H9 (cell line): ENCODE data around the gene LAMC3. TPM values are rescaled to one million over a fixed set of nuclear protein-coding genes. Genes with fewer than 3 reads are reported as not detected.
A peak's percentile ranks its signal among the peaks of the same experiment; 100 is the strongest.

Experiments used
- DNase-seq: peaks from one replicate; pipeline ENCODE4 v3.0.0-alpha.2; 2017
- H2AFZ ChIP-seq: one replicate; pipeline ENCODE4 v1.6.1; 2013; ENCODE audit warnings: mild to moderate bottlenecking, low read length, control low read depth, moderate library complexity
- H2AK5ac ChIP-seq: 2 replicates; pipeline ENCODE4 v1.6.1; 2013; ENCODE audit warnings: low read length, control low read depth, mixed read lengths; ENCODE audit not compliant: insufficient read length
- H2BK120ac ChIP-seq: one replicate; pipeline ENCODE4 v1.6.1; 2013; ENCODE audit warnings: low read depth, mild to moderate bottlenecking, low read length, control low read depth, inconsistent platforms; ENCODE audit not compliant: poor library complexity, severe bottlenecking
- H2BK12ac ChIP-seq: 2 replicates; pipeline ENCODE4 v1.6.1; 2013; ENCODE audit warnings: low read length, control low read depth, mixed read lengths, low read depth; ENCODE audit not compliant: insufficient read length
- H2BK15ac ChIP-seq: 2 replicates; pipeline ENCODE4 v1.6.1; 2013; ENCODE audit warnings: low read depth, low read length, control low read depth
- H2BK20ac ChIP-seq: one replicate; pipeline ENCODE4 v1.6.1; 2013; ENCODE audit warnings: low read depth, mild to moderate bottlenecking, low read length, control low read depth, inconsistent platforms; ENCODE audit not compliant: poor library complexity, severe bottlenecking
- H2BK5ac ChIP-seq: 2 replicates; pipeline ENCODE4 v1.6.1; 2013; ENCODE audit warnings: low read length, control low read depth, mixed read lengths; ENCODE audit not compliant: insufficient read length
- H3K14ac ChIP-seq: 2 replicates; pipeline ENCODE4 v1.6.1; 2013; ENCODE audit warnings: low read length, control low read depth; ENCODE audit not compliant: insufficient read depth
- H3K18ac ChIP-seq: 2 replicates; pipeline ENCODE4 v1.6.1; 2013; ENCODE audit warnings: low read depth, mild to moderate bottlenecking, mixed read lengths, low read length, control low read depth; ENCODE audit not compliant: insufficient read length
- H3K23ac ChIP-seq: 2 replicates; pipeline ENCODE4 v1.6.1; 2013; ENCODE audit warnings: low read length, control low read depth, mixed read lengths, low read depth; ENCODE audit not compliant: insufficient read length
- H3K23me2 ChIP-seq: 2 replicates; pipeline ENCODE4 v1.6.1; 2013; ENCODE audit warnings: low read depth, mild to moderate bottlenecking, mixed read lengths, low read length, control low read depth; ENCODE audit not compliant: insufficient read length, poor library complexity, severe bottlenecking
- H3K27ac ChIP-seq: 2 replicates; pipeline ENCODE4 v1.5.1; 2013; ENCODE audit warnings: low read length, control low read depth, mixed read lengths, low read depth; ENCODE audit not compliant: insufficient read length
- H3K27me3 ChIP-seq: 2 replicates; pipeline ENCODE4 v1.6.1; 2013; ENCODE audit warnings: low read length, control low read depth, inconsistent platforms; ENCODE audit not compliant: insufficient read depth
- H3K4ac ChIP-seq: 2 replicates; pipeline ENCODE4 v1.6.1; 2013; ENCODE audit warnings: low read depth, mild to moderate bottlenecking, control low read depth, inconsistent platforms, low read length, moderate library complexity
- H3K4me1 ChIP-seq: 2 replicates; pipeline ENCODE4 v1.6.1; 2013; ENCODE audit warnings: low read length, control low read depth, inconsistent platforms; ENCODE audit not compliant: insufficient read depth
- H3K4me2 ChIP-seq: 2 replicates; pipeline ENCODE4 v1.6.1; 2013; ENCODE audit warnings: low read length, control low read depth, mixed read lengths; ENCODE audit not compliant: insufficient read length, insufficient read depth
- H3K56ac ChIP-seq: 2 replicates; pipeline ENCODE4 v1.6.1; 2013; ENCODE audit warnings: low read depth, mild to moderate bottlenecking, mixed read lengths, low read length, control low read depth; ENCODE audit not compliant: insufficient read length
- H3K79me1 ChIP-seq: 2 replicates; pipeline ENCODE4 v1.6.1; 2013; ENCODE audit warnings: low read depth, mild to moderate bottlenecking, moderate library complexity, low read length, control low read depth, inconsistent platforms; ENCODE audit not compliant: insufficient read depth, poor library complexity, severe bottlenecking
- H3K79me2 ChIP-seq: 2 replicates; pipeline ENCODE4 v1.6.1; 2013; ENCODE audit warnings: low read length, control low read depth, inconsistent platforms; ENCODE audit not compliant: insufficient read depth
- H3K9ac ChIP-seq: 2 replicates; pipeline ENCODE4 v1.6.1; 2013; ENCODE audit warnings: low read length, control low read depth, mixed read lengths; ENCODE audit not compliant: insufficient read length; ENCODE audit errors: extremely low read depth
- H3K9me3 ChIP-seq: one replicate; pipeline ENCODE4 v1.6.1; 2013; ENCODE audit warnings: low read depth, low read length, inconsistent platforms; ENCODE audit not compliant: control insufficient read depth
- H3T11ph ChIP-seq: one replicate; pipeline ENCODE4 v1.6.1; 2013; ENCODE audit warnings: mild to moderate bottlenecking, low read length, control low read depth, inconsistent platforms
- H4K20me1 ChIP-seq: one replicate; pipeline ENCODE4 v1.6.1; 2013; ENCODE audit not compliant: control insufficient read depth, insufficient read length, insufficient read depth
- H4K5ac ChIP-seq: 2 replicates; pipeline ENCODE4 v1.6.1; 2013; ENCODE audit warnings: low read depth, mild to moderate bottlenecking, mixed read lengths, low read length, control low read depth; ENCODE audit not compliant: insufficient read length
- H4K8ac ChIP-seq: replicated peaks from 2 replicates; pipeline ENCODE4 v1.6.1; 2013; ENCODE audit warnings: low read length, control low read depth, mixed read lengths, low read depth; ENCODE audit not compliant: insufficient read length
- H4K91ac ChIP-seq: 2 replicates; pipeline ENCODE4 v1.6.1; 2013; ENCODE audit warnings: low read depth, mild to moderate bottlenecking, moderate library complexity, mixed read lengths, low read length, control low read depth; ENCODE audit not compliant: insufficient read length
- H3K27ac Mint-ChIP-seq, 3 experiments: 2 replicates in 2 of 3; 3 replicates in 1 of 3; pipeline ENCODE4 v1.8.0; 2020 to 2021; ENCODE audit warnings: mixed read lengths in 3 of 3, mild to moderate bottlenecking in 1 of 3, moderate library complexity in 1 of 3
- H3K27me3 Mint-ChIP-seq: 2 replicates; pipeline ENCODE4 v1.8.0; 2021; ENCODE audit warnings: low read depth, mild to moderate bottlenecking, moderate library complexity, mixed read lengths
- H3K36me3 Mint-ChIP-seq, 3 experiments: 2 replicates in 2 of 3; 3 replicates in 1 of 3; pipeline ENCODE4 v1.8.0; 2020 to 2021; ENCODE audit warnings: low read depth in 3 of 3, mixed read lengths in 3 of 3; ENCODE audit not compliant: insufficient read depth in 1 of 3
- H3K4me1 Mint-ChIP-seq, 2 experiments: 2 replicates each; pipeline ENCODE4 v1.8.0; 2020; ENCODE audit warnings: mixed read lengths in 2 of 2
- H3K4me3 Mint-ChIP-seq, 2 experiments: 2 replicates in 1 of 2; 3 replicates in 1 of 2; pipeline ENCODE4 v1.8.0; 2020 to 2021; ENCODE audit warnings: mild to moderate bottlenecking in 2 of 2, mixed read lengths in 2 of 2, moderate library complexity in 1 of 2
- H3K9me3 Mint-ChIP-seq, 2 experiments: 2 replicates in 1 of 2; 3 replicates in 1 of 2; pipeline ENCODE4 v1.8.0; 2020; ENCODE audit warnings: mild to moderate bottlenecking in 2 of 2, mixed read lengths in 2 of 2, moderate library complexity in 1 of 2
- CTCF ChIP-seq: fragments of 200-600 bp; sonication (generic); conservative IDR thresholded peaks from 3 replicates; pipeline ENCODE4 v1.8.0; 2021; ENCODE audit warnings: antibody characterized with exemption, mild to moderate bottlenecking
- WGBS: extraction: QIAGEN DNeasy Blood & Tissue Kit; methylation state at CpG from one replicate; pipeline ENCODE4 v1.1.7; 2013; ENCODE audit warnings: missing lambda C conversion rate, low lambda C conversion rate, mixed read lengths; ENCODE audit not compliant: insufficient read length; ENCODE audit errors: extremely low coverage; 5-methylcytosine and 5-hydroxymethylcytosine counted together
- total RNA-seq: library from RNA; stranded (reverse); gene quantifications from 2 replicates; pipeline ENCODE4 v1.2.1, GENCODE V29; 2021

LAMC3 gene
- total RNA-seq, 1 experiment from 2014 or later: 21.7 TPM

DNA sequence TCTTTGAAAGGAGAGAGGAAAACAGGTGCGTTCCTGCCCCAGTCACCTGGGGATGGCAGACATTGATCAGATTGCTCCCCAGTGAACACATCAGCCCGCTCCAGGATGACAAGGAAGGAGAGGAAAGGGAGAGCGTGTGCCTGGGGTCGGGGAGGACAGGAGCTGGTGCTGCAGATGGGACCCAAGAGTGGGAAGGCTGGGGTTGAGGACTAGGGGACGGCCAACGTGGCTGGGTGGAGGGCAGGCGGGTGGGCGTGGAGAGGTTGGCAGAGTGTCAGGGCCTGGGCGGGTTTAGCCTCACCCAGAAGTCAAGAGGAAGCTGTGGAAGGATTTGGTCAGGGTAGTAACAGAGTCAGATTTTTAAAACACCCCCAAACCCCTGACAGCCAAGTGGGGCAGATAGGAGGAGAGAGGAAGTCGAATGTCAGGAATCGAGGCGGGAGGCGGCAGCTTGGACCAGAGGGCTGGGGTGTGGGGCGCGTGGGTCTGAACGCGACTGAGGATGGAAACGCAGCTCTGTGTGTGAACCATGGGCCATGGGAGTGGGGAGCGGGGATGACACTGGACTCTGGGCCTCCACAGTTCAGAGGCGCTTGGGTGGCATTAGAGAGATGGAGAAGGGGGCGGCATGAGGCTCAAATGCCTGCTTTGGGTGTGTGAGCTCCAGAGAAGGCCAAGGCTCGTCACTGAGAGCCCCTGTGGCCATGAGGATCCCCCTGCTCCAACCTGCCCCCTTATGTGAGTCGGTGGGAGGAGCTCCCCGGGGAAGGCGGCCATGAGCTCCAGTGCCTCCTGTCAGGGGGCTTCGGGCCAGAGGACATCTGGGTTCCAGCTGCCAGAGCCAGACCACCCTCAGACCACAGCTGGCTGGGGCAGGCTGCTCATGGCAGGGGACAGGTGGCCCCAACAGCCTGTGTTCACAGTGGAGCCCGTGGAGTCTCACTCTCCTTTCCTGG is 24.6 kb downstream of the LAMC3 start:
- Histone ChIP-seq H2AK5ac (no peak overlapping the region), H3K4ac (no peak overlapping the region), H4K91ac (no peak overlapping the region), H3K27me3 (no peaks in the 10 kb centered on the region), H3K23ac (no peak overlapping the region), H3K4me2 (no peak overlapping the region), H3K79me2 (no peaks in the 10 kb centered on the region), H3K9me3 (no peaks in the 10 kb centered on the region), H3K79me1 (no peaks in the 10 kb centered on the region), H3K23me2 (peaks cover 4% of the 10 kb centered on the region), H3T11ph (no peak overlapping the region), H2BK12ac (no peak overlapping the region), H2AFZ (no peak overlapping the region), H3K9ac (no peak overlapping the region), H3K18ac (no peak overlapping the region), H3K56ac (no peak overlapping the region), H2BK5ac (no peak overlapping the region), H2BK120ac (no peak overlapping the region), H3K27ac (no peak overlapping the region), H2BK15ac (no peak overlapping the region), H4K5ac (no peak overlapping the region), H4K20me1 (no peaks in the 10 kb centered on the region), H3K4me1 (no peaks in the 10 kb centered on the region), H3K14ac (no peak overlapping the region; the same call in 1 of the 2 replicates), H4K8ac (no peak overlapping the region), H2BK20ac (no peak overlapping the region)
- no peak for DNase-seq
- H3K9me3 Mint-ChIP-seq: no peaks in the 10 kb centered on the region
- H3K4me3 Mint-ChIP-seq: no peak overlapping the region
- WGBS: no CpG with 5 or more reads among the region's 27 CpGs
- peak overlapping the region; percentile 7 to 64 (median 39); a peak in 4 of 7 replicates for H3K27ac Mint-ChIP-seq
- no peak for TF ChIP-seq CTCF
- H3K36me3 Mint-ChIP-seq: peaks cover 0 to 3% (median 2%) of the 10 kb centered on the region in 3 experiments; a peak in 2 of 7 replicates
- H3K4me1 Mint-ChIP-seq: peaks cover 0 to 4% of the 10 kb centered on the region in 2 experiments; a peak in 1 of 4 replicates
- H3K27me3 Mint-ChIP-seq: no peaks in the 10 kb centered on the region
